MM.1S (cell line): Measurements from ENCODE around the gene PATL2.

Experiments
- DNase-seq: peaks from one replicate; pipeline ENCODE4 v3.0.0-alpha.2; 2015
- H2AFZ ChIP-seq: fragments of 300-600 bp; sonication (generic); 2 replicates; pipeline ENCODE4 v1.6.0; 2016; ENCODE audit warnings: antibody characterized with exemption, low read length
- H3F3A ChIP-seq: fragments of 300-600 bp; sonication (generic); 2 replicates; pipeline ENCODE4 v1.6.1; 2016; ENCODE audit warnings: mild to moderate bottlenecking, antibody characterized with exemption, low read length, moderate library complexity, mixed read lengths; ENCODE audit not compliant: insufficient read depth
- H3K27ac ChIP-seq: fragments of 300-600 bp; sonication (generic); 2 replicates; pipeline ENCODE4 v1.5.1; 2016; ENCODE audit warnings: mild to moderate bottlenecking, low read length
- H3K27me3 ChIP-seq: fragments of 300-600 bp; sonication (generic); replicated peaks from 2 replicates; pipeline ENCODE4 v1.6.0; 2016; ENCODE audit warnings: low read length; ENCODE audit not compliant: insufficient read depth
- H3K36me3 ChIP-seq: fragments of 300-600 bp; sonication (generic); replicated peaks from 2 replicates; pipeline ENCODE4 v1.6.1; 2016; ENCODE audit warnings: mild to moderate bottlenecking, low read length, mixed read lengths; ENCODE audit not compliant: insufficient read depth
- H3K4me1 ChIP-seq: fragments of 300-600 bp; sonication (generic); 2 replicates; pipeline ENCODE4 v1.6.1; 2016; ENCODE audit warnings: low read length, mixed read lengths
- H3K4me2 ChIP-seq: fragments of 300-600 bp; sonication (generic); 2 replicates; pipeline ENCODE4 v1.6.0; 2016; ENCODE audit warnings: low read depth, low read length
- H3K4me3 ChIP-seq: fragments of 300-600 bp; sonication (generic); 2 replicates; pipeline ENCODE4 v1.5.1; 2016; ENCODE audit warnings: low read length, mixed read lengths
- H3K79me2 ChIP-seq: fragments of 300-600 bp; sonication (generic); 2 replicates; pipeline ENCODE4 v1.6.1; 2016; ENCODE audit warnings: mixed run types, low read length, mixed read lengths
- H3K9ac ChIP-seq: fragments of 300-600 bp; sonication (generic); 2 replicates; pipeline ENCODE4 v1.6.1; 2016; ENCODE audit warnings: low read length, mixed read lengths
- H3K9me2 ChIP-seq: fragments of 300-600 bp; sonication (generic); replicated peaks from 2 replicates; pipeline ENCODE4 v1.6.1; 2016; ENCODE audit warnings: mild to moderate bottlenecking, low read length, mixed read lengths; ENCODE audit not compliant: insufficient read depth
- H3K9me3 ChIP-seq: fragments of 300-600 bp; sonication (generic); replicated peaks from 2 replicates; pipeline ENCODE4 v1.6.1; 2016; ENCODE audit warnings: mild to moderate bottlenecking, low read length, mixed read lengths; ENCODE audit not compliant: insufficient read depth
- H4K20me1 ChIP-seq: fragments of 300-600 bp; sonication (generic); 2 replicates; pipeline ENCODE4 v1.6.1; 2016; ENCODE audit warnings: mild to moderate bottlenecking, low read length, moderate library complexity, mixed read lengths; ENCODE audit not compliant: insufficient read depth
- CTCF ChIP-seq: fragments of 300-600 bp; sonication (generic); IDR thresholded peaks from 2 replicates; pipeline ENCODE4 v1.5.1; 2016; ENCODE audit warnings: antibody characterized with exemption, low read length, mixed read lengths
- EZH2 ChIP-seq: fragments of 300-600 bp; sonication (generic); optimal IDR thresholded peaks from 2 replicates; pipeline ENCODE3; 2017; ENCODE audit warnings: low read depth, mild to moderate bottlenecking, antibody characterized with exemption, low read length, mixed read lengths
- EZH2phosphoT487 ChIP-seq: fragments of 300-600 bp; sonication (generic); IDR thresholded peaks from 2 replicates; pipeline ENCODE4 v1.6.1; 2018; ENCODE audit warnings: antibody characterized with exemption, low read length

PATL2 gene

GRCh38 chr15:44657378-44657777, 53.7 kb downstream of the PATL2 start:
- Histone ChIP-seq H3K9me3 (no peaks in the 10 kb centered on the region), H3F3A (peaks cover 4% of the 10 kb centered on the region; the same call in 1 of the 2 replicates), H3K36me3 (0 out of 2 replicates have a peak, but pooled peaks cover 6% of the 10 kb centered on the region), H4K20me1 (no peaks in the 10 kb centered on the region), H3K9ac (no peak overlapping the region), H3K9me2 (no peaks in the 10 kb centered on the region), H3K79me2 (peaks cover 21% of the 10 kb centered on the region), H3K4me2 (no peak overlapping the region), H2AFZ (no peak overlapping the region), H3K4me1 (0 out of 2 replicates have a peak, but pooled peaks cover 8% of the 10 kb centered on the region), H3K4me3 (no peak overlapping the region), H3K27ac (no peak overlapping the region), H3K27me3 (no peaks in the 10 kb centered on the region)
- no peak for DNase-seq
- no peak for TF ChIP-seq EZH2phosphoT487
- TF ChIP-seq EZH2, result no peak
- no peak for TF ChIP-seq CTCF

GRCh38 chr15:44656913-44657312, 54.2 kb downstream of the PATL2 start:
- Histone ChIP-seq H3K4me2 (no peak overlapping the region), H3K9me3 (no peaks in the 10 kb centered on the region), H3K4me1 (0 out of 2 replicates have a peak, but pooled peaks cover 4% of the 10 kb centered on the region), H3F3A (no peaks in the 10 kb centered on the region), H4K20me1 (no peaks in the 10 kb centered on the region), H3K27ac (no peak overlapping the region), H2AFZ (no peak overlapping the region), H3K27me3 (no peaks in the 10 kb centered on the region), H3K36me3 (0 out of 2 replicates have a peak, but pooled peaks cover 6% of the 10 kb centered on the region), H3K9ac (no peak overlapping the region), H3K9me2 (no peaks in the 10 kb centered on the region), H3K79me2 (peaks cover 17% of the 10 kb centered on the region), H3K4me3 (no peak overlapping the region)
- TF ChIP-seq CTCF (no peak), EZH2phosphoT487 (no peak), EZH2 (no peak)
- DNase-seq, result no peak

GRCh38 chr15:44656298-44656697, 54.8 kb downstream of the PATL2 start:
- H3K27ac ChIP-seq, result no peak overlapping the region
- no peak overlapping the region for H3K4me3 ChIP-seq
- no peak overlapping the region for H3K9ac ChIP-seq
- TF ChIP-seq CTCF, result no peak
- no peak for TF ChIP-seq EZH2phosphoT487
- no peak for TF ChIP-seq EZH2
- H3F3A ChIP-seq, result no peaks in the 10 kb centered on the region
- H3K4me2 ChIP-seq, result no peak overlapping the region
- no peaks in the 10 kb centered on the region for H3K27me3 ChIP-seq
- H2AFZ ChIP-seq, result no peak overlapping the region
- no peaks in the 10 kb centered on the region for H4K20me1 ChIP-seq
- H3K9me2 ChIP-seq, result no peaks in the 10 kb centered on the region
- peaks cover 12% of the 10 kb centered on the region for H3K79me2 ChIP-seq
- no peak for DNase-seq
- H3K9me3 ChIP-seq, result no peaks in the 10 kb centered on the region
- H3K4me1 ChIP-seq, result no peaks in the 10 kb centered on the region
- 0 out of 2 replicates have a peak, but pooled peaks cover 6% of the 10 kb centered on the region for H3K36me3 ChIP-seq
